Activated T-cell treated with anti-CD3 and anti-CD28 coated beads, Interleukin-2, amount 50 U/mL, for 72 hours (primary cell): ENCODE measurements around the gene TGM3. TPM values are rescaled to one million over a fixed set of nuclear protein-coding genes. Genes with fewer than 3 reads are reported as not detected.

Source experiments
- ATAC-seq, 2 donors: fragments of 150-1000 bp; cut with Tn5 transposase; replicated peaks in 1 of 2; 2 replicates each; pipeline ENCODE4 v1.10.0; 2021; ENCODE audit warnings: moderate library complexity in 2 of 2, mild to moderate bottlenecking in 1 of 2
- DNase-seq, 2 donors: peaks; one replicate each; pipeline ENCODE4 v3.0.0; 2021 to 2022; ENCODE audit warnings: mixed read lengths in 1 of 2
- H3K27ac Mint-ChIP-seq: one replicate; pipeline ENCODE4 v1.8.0; 2022; ENCODE audit warnings: mild to moderate bottlenecking, moderate library complexity, mixed read lengths
- H3K27me3 Mint-ChIP-seq: one replicate; pipeline ENCODE4 v1.8.0; 2022; ENCODE audit warnings: low read depth, mixed read lengths
- H3K36me3 Mint-ChIP-seq, 2 donors: one replicate each; pipeline ENCODE4 v1.8.0; 2022; ENCODE audit warnings: mixed read lengths in 2 of 2, mild to moderate bottlenecking in 1 of 2; ENCODE audit not compliant: insufficient read depth in 2 of 2
- H3K4me1 Mint-ChIP-seq: one replicate; pipeline ENCODE4 v1.8.0; 2022; ENCODE audit warnings: low read depth, mixed read lengths
- H3K4me3 Mint-ChIP-seq, 2 donors: one replicate each; pipeline ENCODE4 v1.8.0; 2022; ENCODE audit warnings: mild to moderate bottlenecking in 2 of 2, mixed read lengths in 2 of 2, moderate library complexity in 2 of 2
- H3K9me3 Mint-ChIP-seq, 2 donors: one replicate each; pipeline ENCODE4 v1.8.0; 2022; ENCODE audit warnings: mixed read lengths in 2 of 2
- total RNA-seq, 2 donors: library from RNA; stranded (reverse); gene quantifications; one replicate each; pipeline ENCODE4 v1.2.3, GENCODE V29; 2022

TGM3 gene
- total RNA-seq, 2 donors from 2014 or later = not detected

GRCh38 chr20:2292416-2293110 is 3.2 kb upstream of the TGM3 start:
- DNase-seq = no peak
- Mint-ChIP-seq H3K4me3 (no peak overlapping the region), H3K9me3 (no peaks in the 10 kb centered on the region), H3K36me3 (no peaks in the 10 kb centered on the region), H3K27ac (no peak overlapping the region), H3K27me3 (peaks cover 7% of the 10 kb centered on the region), H3K4me1 (no peaks in the 10 kb centered on the region)
- no peak for ATAC-seq

DNA sequence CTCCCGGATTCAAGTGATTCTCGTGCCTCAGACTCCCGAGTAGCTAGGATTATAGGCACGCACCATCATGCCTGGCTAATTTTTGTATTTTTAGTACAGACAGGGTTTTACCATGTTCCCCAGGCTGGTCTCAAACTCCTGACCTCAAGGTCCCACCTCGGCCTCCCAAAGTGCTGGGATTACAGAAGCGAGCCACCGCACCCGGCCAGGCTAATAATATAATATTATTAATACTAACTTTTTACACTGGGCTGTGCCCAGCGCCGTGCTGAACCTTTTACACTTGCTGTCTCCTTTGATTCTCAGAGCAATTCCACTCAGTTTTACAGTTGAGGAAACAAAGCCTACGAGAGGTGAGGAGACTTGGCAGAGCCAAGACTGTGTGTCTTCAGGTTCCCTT is 2.3 kb upstream of the TGM3 start:
- Mint-ChIP-seq H3K36me3 (no peaks in the 10 kb centered on the region), H3K9me3 (no peaks in the 10 kb centered on the region), H3K27ac (no peak overlapping the region), H3K27me3 (peaks cover 7% of the 10 kb centered on the region), H3K4me3 (no peak overlapping the region), H3K4me1 (no peaks in the 10 kb centered on the region)
- ATAC-seq (no peak), DNase-seq (no peak)

DNA sequence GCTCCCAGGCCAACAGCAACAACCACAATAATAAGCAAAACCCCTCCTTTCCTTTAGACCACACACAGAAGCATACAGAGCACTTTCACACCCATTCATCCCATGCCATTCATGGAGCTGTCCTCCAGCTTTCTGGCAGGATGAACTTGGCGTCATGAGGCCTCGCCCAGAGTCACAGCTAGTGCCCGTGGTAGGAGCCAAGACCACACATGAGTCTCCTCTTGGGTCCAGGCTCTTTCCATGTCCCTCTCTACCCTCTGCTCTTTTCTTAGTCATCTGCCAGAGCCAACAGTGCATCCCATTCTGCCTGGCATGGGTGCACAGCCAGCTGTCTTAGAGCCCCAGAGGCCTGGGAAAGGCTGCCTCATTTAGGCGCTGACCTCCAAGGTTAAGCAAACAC is 1.8 kb upstream of the TGM3 start:
- ATAC-seq (no peak), DNase-seq (no peak)
- Mint-ChIP-seq H3K4me1 (no peaks in the 10 kb centered on the region), H3K9me3 (no peaks in the 10 kb centered on the region), H3K27me3 (peaks cover 7% of the 10 kb centered on the region), H3K4me3 (no peak overlapping the region), H3K36me3 (no peaks in the 10 kb centered on the region), H3K27ac (no peak overlapping the region)

- Mint-ChIP-seq H3K4me3 (no peak overlapping the region), H3K27ac (no peak overlapping the region), H3K4me1 (no peaks in the 10 kb centered on the region), H3K9me3 (no peaks in the 10 kb centered on the region), H3K36me3 (no peaks in the 10 kb centered on the region), H3K27me3 (peaks cover 8% of the 10 kb centered on the region)
- no peak for DNase-seq
- ATAC-seq = no peak
These were observed 515 bp upstream of the TGM3 start for GRCh38 chr20:2295286-2295685.

DNA sequence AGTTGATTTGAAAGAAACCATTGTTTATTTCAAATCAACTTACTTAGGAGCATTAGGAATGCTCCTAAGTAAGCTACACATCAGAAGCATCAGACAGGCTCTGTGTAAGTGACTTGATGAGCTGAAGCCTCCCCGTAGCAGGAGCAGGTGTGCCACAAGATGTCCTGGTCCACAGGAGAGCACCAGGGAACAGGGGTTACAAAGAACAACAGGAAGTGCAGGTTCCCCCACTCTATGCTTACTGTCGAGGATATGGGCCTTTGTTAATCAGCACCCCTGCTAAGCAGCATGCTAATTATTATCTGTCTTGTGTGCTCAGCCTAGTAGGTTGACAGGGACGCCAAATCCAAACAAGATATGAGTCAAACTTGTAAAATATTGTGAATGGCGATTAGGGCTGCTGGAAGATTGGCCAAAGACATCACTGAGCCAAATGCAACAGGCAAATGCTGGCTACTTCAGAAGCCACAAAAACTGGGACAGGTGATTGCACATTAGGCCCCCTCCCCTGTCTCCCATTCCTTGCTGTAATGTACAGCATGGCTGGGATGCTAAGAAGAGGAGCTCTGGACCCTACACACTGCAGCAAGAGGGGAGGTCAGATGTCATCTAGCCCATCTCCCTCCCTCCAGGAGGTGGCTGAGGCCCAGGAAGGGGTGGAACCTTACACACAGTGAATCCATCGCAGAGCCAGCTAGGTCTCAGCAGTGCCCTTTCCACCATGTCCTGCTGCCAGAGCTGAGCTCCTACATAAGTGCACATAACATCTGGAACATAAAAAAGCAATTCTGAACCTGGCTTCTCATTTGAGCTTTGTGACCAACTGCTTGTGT is 939 bp downstream of the TGM3 start:
- Mint-ChIP-seq H3K9me3 (no peaks in the 10 kb centered on the region), H3K36me3 (no peaks in the 10 kb centered on the region), H3K27me3 (peaks cover 9% of the 10 kb centered on the region), H3K27ac (no peak overlapping the region), H3K4me3 (no peak overlapping the region), H3K4me1 (no peaks in the 10 kb centered on the region)
- ATAC-seq (no peak), DNase-seq (no peak)

DNA sequence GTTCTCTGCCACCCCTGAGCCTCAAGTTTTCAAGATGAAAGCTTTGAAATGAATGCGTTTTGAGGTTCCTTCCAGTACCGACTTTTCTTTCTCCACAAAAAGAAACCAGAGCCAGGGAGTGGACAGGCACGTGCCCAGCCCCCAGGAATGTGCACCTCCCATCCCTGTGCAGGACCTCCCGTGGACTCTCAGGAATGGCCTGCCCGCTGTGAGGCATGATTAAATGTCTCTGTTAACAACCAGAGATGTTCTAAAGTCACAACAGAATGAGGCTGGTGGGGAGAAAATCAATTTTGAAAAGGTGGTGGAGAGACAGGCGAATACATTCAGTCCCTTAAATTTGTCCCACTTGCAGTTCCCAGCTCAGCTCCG is 1.5 kb downstream of the TGM3 start:
- Mint-ChIP-seq H3K9me3 (no peaks in the 10 kb centered on the region), H3K4me3 (no peak overlapping the region), H3K27me3 (peaks cover 9% of the 10 kb centered on the region), H3K36me3 (no peaks in the 10 kb centered on the region), H3K4me1 (no peaks in the 10 kb centered on the region), H3K27ac (no peak overlapping the region)
- DNase-seq (no peak), ATAC-seq (no peak)

GRCh38 chr20:2298116-2298515 is 2.3 kb downstream of the TGM3 start:
- no peaks in the 10 kb centered on the region for H3K9me3 Mint-ChIP-seq
- ATAC-seq (no peak), DNase-seq (no peak)
- no peak overlapping the region for H3K27ac Mint-ChIP-seq
- H3K27me3 Mint-ChIP-seq = peaks cover 9% of the 10 kb centered on the region
- no peaks in the 10 kb centered on the region for H3K36me3 Mint-ChIP-seq
- H3K4me3 Mint-ChIP-seq = no peak overlapping the region
- no peaks in the 10 kb centered on the region for H3K4me1 Mint-ChIP-seq

GRCh38 chr20:2298701-2299100 is 2.9 kb downstream of the TGM3 start:
- Mint-ChIP-seq H3K27ac (no peak overlapping the region), H3K9me3 (no peaks in the 10 kb centered on the region), H3K4me3 (no peak overlapping the region), H3K27me3 (peaks cover 9% of the 10 kb centered on the region), H3K4me1 (no peaks in the 10 kb centered on the region), H3K36me3 (no peaks in the 10 kb centered on the region)
- DNase-seq (no peak), ATAC-seq (no peak)

- H3K36me3 Mint-ChIP-seq = no peaks in the 10 kb centered on the region
- no peak for ATAC-seq
- no peaks in the 10 kb centered on the region for H3K4me1 Mint-ChIP-seq
- H3K27me3 Mint-ChIP-seq = peaks cover 9% of the 10 kb centered on the region
- H3K27ac Mint-ChIP-seq = no peak overlapping the region
- no peak overlapping the region for H3K4me3 Mint-ChIP-seq
- H3K9me3 Mint-ChIP-seq = no peaks in the 10 kb centered on the region
- no peak for DNase-seq
These were observed 3.5 kb downstream of the TGM3 start for GRCh38 chr20:2299301-2299700.

- Mint-ChIP-seq H3K36me3 (no peaks in the 10 kb centered on the region), H3K4me3 (no peak overlapping the region), H3K27me3 (peaks cover 9% of the 10 kb centered on the region), H3K4me1 (no peaks in the 10 kb centered on the region), H3K9me3 (no peaks in the 10 kb centered on the region), H3K27ac (peak overlapping the region; percentile 70)
- no peak for ATAC-seq
- DNase-seq = no peak
These were observed 4.2 kb downstream of the TGM3 start for GRCh38 chr20:2300002-2300401.

DNA sequence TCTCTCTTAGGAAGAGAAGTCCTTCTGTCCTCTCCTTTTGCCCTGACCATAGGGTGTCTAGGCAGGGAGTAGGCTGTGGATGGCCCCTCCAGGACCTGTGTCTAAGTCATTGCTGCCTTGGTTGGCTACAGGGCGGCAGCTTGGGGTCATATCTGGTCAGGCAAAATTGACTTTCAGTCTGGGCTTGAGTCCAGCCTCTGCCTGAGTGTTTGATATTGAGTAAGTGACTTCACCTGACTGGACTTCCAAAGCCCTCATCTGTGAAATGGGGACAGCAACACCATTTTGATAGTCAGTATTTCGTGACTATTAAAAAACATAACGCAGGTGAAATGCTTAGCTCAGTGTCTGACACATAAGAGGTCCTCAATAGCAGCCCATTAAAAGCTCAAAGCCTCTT is 4.6 kb downstream of the TGM3 start:
- ATAC-seq (no peak), DNase-seq (no peak)
- no peaks in the 10 kb centered on the region for H3K36me3 Mint-ChIP-seq
- no peaks in the 10 kb centered on the region for H3K9me3 Mint-ChIP-seq
- H3K4me1 Mint-ChIP-seq = no peaks in the 10 kb centered on the region
- no peak overlapping the region for H3K27ac Mint-ChIP-seq
- peaks cover 9% of the 10 kb centered on the region for H3K27me3 Mint-ChIP-seq
- no peak overlapping the region for H3K4me3 Mint-ChIP-seq

DNA sequence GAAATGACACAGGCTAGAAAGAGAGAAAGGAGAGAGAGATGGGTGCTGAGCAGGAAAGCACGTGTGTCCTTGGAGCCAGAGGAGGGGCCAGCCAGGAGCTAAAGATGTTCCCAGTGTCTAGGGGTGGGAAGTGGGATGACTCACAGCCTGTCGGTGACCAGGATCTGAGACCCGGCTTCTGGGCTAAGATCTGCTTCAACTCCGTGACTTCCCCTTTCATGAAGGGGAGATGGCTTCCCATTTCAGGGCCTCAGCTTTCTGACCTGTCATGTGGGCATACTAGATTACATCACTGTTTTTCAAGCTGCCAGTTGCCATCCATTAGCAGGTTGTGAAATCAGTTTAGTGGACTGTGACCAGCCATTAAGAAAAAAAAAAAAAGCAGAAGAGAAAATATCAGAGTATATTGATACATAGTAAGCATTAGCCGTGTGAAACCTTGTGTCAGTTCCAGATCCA is 5.4 kb downstream of the TGM3 start:
- H3K36me3 Mint-ChIP-seq = no peaks in the 10 kb centered on the region
- H3K27me3 Mint-ChIP-seq = peaks cover 9% of the 10 kb centered on the region
- H3K4me3 Mint-ChIP-seq = no peak overlapping the region
- H3K4me1 Mint-ChIP-seq = no peaks in the 10 kb centered on the region
- DNase-seq = no peak
- ATAC-seq = peak in 1 of 2 donors; percentile 32
- no peak overlapping the region for H3K27ac Mint-ChIP-seq
- no peaks in the 10 kb centered on the region for H3K9me3 Mint-ChIP-seq

- no peak overlapping the region for H3K4me3 Mint-ChIP-seq
- peaks cover 15% of the 10 kb centered on the region for H3K27me3 Mint-ChIP-seq
- H3K9me3 Mint-ChIP-seq = no peaks in the 10 kb centered on the region
- H3K36me3 Mint-ChIP-seq = no peaks in the 10 kb centered on the region
- DNase-seq (no peak), ATAC-seq (no peak)
- H3K4me1 Mint-ChIP-seq = no peaks in the 10 kb centered on the region
- no peak overlapping the region for H3K27ac Mint-ChIP-seq
These were observed 6.7 kb downstream of the TGM3 start for GRCh38 chr20:2302384-2303060.
